D341Med (cell line): ENCODE measurements around the gene PPARA.
"Not testable (repeated sequence)": the region's sequence is repeated elsewhere in the genome, so short reads cannot be mapped to it uniquely, and the experiment has no call there.

Source experiments
- DNase-seq: peaks from one replicate; pipeline ENCODE4 v3.0.0; 2012; ENCODE audit warnings: low spot score

PPARA gene

DNA sequence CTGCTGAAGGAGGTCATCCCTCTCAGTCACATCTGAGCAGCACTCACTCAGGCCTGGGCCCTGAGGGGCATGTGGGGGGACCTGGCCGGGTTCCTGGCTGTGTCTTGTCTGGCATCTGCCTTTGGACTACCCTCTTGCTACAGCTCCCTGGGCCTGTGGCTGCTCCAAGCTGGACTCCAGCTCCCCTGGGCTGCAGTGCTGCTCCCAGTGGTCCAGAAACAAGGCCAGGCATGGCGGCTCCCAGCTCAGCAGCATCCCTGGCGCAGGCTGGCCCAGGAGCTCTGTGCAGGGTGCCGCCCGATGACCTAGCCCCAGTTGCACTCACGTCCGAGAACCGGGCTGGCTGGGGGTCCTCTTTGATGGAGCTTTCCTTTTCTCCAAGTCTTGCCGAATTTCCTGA is 94.4 kb downstream of the PPARA start:
- no peak for DNase-seq

- DNase-seq = no peak
Measured at GRCh38 chr22:46245511-46245910, 95.2 kb downstream of the PPARA start.

GRCh38 chr22:46246178-46246577 is 95.9 kb downstream of the PPARA start:
- no peak for DNase-seq

DNA sequence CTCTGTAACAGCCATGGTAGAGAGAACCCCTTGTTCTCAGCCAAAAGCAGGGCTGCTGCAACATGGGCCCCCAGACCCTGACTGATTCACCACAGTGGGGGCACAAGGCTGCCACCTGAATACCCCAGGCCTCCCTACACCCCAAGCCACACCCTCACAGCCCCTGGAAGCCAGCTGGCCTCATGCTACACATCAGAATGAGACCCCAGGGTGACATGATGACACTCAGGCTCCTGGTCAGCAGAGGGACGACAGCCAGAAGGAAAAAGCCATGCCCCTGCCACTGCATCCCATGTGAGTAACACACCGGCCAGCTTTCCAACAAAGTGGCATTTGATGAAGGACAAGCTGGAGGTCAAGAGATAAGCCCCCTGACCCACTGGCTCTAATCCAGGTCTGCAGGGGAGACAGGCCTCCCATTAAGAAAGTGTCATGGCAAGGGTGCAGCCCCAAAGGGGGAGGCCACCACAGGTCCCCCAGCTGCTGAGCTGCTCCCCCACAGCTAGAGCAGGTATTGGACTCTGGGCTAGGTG is 97.2 kb downstream of the PPARA start:
- no peak for DNase-seq

DNA sequence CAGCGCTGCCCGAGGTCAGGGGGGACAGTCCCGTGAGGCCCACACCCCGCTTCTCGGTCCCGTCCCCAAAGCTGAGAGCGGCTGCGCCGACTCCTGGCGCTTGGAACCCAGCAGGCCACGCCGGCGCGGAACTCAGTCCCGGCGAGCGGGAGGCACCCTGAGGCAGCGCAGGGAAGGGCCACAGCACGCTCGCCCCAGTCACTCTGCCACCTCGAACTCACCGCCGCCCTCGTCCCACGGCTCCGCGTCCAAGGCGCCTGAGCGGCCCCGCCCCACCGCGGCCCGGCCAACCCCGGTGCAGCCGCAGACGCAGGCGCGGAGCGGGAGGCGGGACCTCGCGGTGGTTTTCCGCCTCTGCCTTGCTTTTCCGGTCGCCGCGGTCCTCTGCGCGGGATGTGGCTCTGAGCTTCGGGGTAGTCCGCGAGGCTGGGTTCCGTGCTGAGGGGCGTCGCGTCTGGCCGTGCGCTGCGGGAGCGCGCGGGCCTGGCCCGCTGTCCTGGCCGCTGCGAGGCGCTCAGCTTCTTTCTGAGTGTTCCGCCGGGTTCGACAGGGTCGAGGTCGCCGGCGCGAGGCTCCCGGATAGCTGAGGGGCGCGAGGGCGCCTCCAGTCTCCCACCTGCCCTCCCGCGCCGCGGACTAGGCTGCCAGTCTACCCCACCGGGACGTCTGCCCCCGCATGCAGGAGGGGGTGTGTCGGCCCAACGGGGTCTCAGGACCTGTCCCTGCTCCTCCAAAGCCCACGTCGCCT is 99.9 kb downstream of the PPARA start, which contains the start of gene CDPF1:
TSS of gene CDPF1 (minus strand) at position 259 of the 748 bp plus-strand sequence. CDS start 2,009 bp downstream, outside the sequence.
- peak; percentile 98 for DNase-seq

- no peak for DNase-seq
Measured at GRCh38 chr22:46250783-46251125, 100.4 kb downstream of the PPARA start.

DNA sequence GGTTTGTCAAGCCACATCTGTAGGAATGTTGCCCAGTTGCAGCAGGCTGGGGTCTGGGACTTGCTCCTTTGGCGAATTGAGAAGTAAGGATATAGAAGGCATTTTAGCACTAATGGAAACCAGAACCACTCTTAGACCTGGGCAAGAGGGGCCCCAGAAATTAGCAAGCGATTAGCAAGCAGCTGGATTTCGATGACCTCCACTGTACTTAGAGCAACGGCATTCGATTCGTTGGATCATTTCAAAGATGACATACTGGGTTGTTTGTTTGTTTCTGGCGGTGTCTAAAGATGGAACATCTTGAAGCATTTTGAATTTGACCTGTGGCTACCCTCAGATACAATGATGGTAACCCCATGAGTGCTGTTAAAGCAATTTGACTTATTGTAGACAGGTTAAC is 100.9 kb downstream of the PPARA start:
- no peak for DNase-seq

DNA sequence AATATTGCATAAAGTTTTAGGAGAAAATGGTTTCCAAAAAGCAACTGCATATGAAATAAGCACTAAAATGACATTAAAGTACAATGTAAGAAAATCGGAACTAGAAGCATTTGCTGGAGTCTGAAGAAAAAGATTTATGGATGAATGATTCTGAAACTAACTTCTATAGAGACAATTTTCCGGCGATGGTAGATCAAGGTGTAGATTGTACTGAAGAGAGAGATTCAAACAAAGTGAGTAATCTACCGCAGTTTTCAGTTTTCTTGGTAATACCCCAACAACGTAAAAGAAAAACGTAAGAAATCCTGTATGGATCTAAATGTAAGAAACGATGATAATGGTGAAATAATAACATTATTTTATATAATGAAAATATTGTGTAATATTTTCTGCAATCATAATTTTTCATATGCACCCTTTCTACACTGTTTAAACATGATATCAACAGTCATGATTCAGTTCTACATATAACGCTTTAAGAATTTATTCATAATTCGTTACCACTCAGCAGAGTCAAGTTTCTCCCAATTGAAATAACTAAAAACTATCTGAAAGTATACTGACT is 101.6 kb downstream of the PPARA start:
- no peak for DNase-seq

- no peak for DNase-seq
Measured at GRCh38 chr22:46256358-46256958, 106.1 kb downstream of the PPARA start.

GRCh38 chr22:46259374-46259773 is 109.0 kb downstream of the PPARA start:
- no peak for DNase-seq

- DNase-seq = no peak
Measured at GRCh38 chr22:46260038-46260437, 109.7 kb downstream of the PPARA start.

DNA sequence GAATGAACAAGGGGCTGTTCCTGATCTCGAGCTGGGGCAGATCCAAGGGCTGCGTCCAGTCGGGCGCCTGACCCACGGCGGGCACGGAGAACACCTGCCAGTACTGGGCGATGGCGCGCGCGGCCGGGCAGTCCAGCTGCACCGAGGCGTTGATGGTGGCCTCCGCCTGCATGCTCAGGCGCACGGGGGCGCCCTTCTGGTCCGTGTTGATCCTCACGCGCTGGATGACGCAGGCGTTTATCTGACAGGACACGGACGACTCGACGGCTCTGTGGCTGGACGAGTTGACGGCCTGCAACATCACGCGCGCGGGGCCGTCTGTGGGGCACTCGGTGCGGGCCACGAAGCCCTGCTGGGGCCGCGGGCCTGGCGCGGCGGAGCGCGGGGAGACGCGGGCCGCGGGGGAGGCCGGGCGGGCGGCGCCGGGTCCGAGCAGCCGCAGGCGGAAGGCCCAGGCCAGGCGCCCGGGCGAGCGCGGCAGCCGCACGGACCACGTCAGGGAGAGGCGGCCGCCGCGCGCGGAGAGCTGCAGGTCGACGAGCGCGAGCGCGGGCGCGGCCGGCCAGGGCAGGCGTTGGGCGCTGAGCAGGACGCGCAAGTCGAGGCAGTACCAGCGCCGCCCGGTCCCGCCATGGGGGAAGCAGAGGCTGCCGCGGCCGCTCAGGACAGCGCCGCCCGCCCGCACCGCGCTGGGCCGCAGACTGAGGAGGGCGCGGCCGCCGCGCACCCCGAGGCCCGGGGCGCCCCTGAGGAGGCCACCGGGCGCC is 112.3 kb downstream of the PPARA start:
- no peak for DNase-seq

GRCh38 chr22:46263216-46263590 is 112.9 kb downstream of the PPARA start, which contains the start of gene PKDREJ:
Gene PKDREJ, minus strand, starts transcription at chr22:46263343. Its CDS starts 21 bp downstream, at chr22:46263322.
- DNase-seq = no peak

DNA sequence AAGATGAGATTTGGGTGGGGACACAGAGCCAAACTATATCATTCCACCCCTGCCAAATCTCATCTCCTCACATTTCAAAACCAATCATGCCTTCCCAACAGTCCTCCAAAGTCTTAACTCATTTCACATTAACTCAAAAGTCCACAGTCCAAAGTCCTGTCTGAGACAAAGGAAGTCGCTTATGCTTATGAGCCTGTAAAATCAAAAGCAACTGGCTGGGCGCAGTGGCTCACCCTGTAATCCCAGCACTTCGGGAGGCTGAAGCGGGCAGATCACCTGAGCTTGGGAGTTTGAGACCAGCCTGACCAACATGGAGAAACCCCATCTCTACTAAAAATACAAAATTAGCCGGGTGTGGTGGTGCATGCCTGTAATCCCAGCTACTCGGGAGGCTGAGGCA is 114.2 kb downstream of the PPARA start:
- not testable (repeated sequence) for DNase-seq

GRCh38 chr22:46265627-46266026 is 115.3 kb downstream of the PPARA start:
- DNase-seq = not testable (repeated sequence)

- peak; percentile 94 for DNase-seq
Measured at GRCh38 chr22:46267431-46268279, 117.3 kb downstream of the PPARA start, which contains the start of gene TTC38. Gene TTC38, plus strand, starts transcription at chr22:46268008. Its CDS starts 32 bp downstream, at chr22:46268040.

DNA sequence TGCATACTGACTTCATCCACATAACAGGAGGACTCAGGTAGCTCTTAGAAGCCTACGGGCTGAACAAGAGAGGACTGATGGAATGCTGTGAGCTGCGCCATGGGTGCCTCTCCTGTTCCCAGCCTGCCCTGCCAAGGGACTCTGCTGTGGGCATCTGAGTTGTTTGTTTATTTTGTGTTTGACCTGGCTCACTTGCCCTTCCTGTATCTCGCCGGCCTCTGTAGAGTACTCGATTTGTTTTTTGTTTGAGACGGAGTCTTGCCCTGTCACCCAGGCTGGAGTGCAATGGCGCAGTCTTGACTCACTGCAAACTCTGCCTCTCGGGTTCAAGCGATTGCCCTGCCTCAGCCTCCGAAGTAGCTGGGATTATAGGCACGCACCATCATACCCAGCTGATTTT is 119.2 kb downstream of the PPARA start:
- no peak for DNase-seq

DNA sequence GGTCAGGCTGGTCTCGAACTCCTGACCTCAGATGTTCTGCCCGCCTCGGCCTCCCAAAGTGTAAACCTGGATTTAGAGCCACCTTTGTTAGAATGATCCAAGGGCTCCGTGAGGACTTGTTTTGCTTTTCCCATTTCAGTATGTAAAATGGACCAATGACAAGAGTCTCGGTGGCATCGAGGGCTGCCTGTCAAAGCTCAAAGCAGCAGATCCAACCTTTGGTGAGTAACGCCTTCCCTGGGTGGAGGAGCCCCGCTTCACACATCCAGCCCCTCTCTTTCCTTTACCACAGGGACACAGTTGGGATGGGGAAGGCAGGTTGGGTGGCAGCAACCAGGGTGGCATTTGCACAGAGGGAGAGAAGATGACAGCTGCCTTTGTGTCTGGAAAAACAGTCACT is 121.9 kb downstream of the PPARA start:
- no peak for DNase-seq

- DNase-seq = no peak
Measured at GRCh38 chr22:46272762-46273431, 122.6 kb downstream of the PPARA start.

GRCh38 chr22:46273432-46274148 is 123.3 kb downstream of the PPARA start:
- peak; percentile 18 for DNase-seq
